ENCODE data around the gene GNG14.

Gene GNG14

DNA sequence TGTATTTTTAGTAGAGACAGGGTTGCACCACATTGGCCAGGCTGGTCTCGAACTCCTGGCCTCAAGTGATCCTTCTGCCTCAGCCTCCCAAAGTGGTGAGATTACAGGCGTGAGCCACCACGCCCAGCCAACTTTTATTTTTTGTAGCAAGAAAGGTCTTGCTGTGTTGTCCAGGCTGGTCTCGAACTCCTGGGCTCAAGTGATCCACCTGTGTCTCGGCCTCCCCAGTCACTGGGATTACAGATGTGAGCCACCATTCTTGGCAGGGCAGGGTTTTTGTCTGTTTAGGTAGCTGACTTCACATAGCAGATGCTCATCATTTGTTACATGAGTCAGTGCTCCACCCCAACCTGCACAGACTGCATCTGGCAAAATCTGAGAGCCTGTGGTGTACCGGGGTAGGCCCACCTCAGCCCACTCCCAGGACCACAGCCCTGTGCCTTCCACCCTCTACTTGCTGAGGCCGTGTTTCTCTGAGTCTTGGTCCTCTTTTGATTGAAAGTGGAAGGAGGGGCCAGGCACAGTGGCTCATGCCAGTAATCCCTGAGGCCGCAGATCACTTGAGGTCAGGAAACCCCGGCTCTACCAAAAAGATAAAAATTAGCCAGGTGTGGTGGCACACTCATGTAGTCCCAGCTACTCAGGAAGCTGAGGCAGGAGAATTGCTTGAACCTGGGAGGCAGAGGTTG lies 40.1 kb downstream of the GNG14 start:
- no peak for DNase-seq

- no peak for DNase-seq
Measured at GRCh38 chr19:12730064-12730463, 42.3 kb downstream of the GNG14 start.

DNA sequence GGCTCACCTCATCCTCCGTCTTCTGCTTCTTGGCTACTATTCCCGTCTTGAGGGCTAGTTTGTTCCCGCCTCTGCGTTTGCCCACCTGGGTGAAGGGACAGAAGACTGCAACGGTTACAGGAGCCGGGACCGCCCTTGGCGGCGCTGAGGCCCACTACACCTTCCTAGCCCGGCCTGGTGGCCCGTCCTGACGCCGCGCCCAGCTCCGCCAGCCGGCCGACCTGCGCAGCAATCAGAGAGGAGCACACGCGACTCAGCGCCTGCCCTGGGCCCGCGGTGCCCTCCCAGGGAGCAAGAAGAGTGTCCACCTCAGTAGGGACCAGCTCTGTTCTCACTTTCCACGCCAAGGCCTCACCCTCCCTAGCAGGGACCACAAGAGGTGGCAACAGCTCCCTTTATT lies 43.5 kb downstream of the GNG14 start:
- no peak for DNase-seq

DNA sequence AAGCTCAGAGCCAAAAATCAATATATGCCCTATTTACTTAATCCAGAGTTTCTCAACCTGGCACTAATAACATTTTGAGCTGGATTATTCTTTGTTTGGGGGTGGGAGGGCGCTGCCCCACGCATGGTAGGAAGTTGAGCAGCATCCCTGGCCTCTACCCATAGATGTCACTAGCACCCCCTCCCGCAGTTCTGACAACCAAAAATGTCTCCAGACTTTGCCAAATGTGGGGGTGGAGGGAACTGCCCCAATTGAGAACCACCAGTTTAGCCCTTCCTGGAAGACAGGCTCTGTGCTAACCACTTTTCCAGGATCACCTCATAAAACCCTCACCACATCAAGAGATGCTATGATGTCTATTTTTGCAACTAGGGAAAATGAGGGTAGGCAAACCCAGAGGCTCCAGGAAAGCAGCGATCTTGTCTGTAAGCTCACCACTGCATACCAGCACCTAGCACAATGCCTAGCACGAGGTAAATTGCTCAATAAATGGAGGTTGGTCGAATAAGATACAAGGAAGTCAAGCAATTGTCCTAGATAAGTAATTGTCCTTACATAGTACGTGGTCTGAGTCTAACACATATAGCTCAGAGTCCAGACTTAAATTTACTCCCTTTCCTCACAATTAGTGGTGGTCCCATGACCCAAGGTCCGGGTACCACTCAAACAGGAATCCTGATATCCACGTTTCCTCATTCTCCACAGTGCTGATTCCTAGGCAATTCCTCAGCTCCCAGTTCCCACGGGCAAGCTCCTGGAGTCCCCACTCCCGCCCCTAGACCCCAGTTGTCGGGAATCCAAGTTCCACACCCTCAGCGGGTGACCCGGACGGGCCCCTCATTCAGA lies 45.8 kb downstream of the GNG14 start:
- peak; percentile 78 for DNase-seq

GRCh38 chr19:12736995-12737834 lies 49.4 kb downstream of the GNG14 start, which contains the start of gene GET3:
GET3 (plus strand) TSS chr19:12737497; CDS start chr19:12737506, 9 bp downstream.
- peak; percentile 87 for DNase-seq

- no peak for DNase-seq
Measured at GRCh38 chr19:12737835-12738351, 50.1 kb downstream of the GNG14 start.
